Measurements from ENCODE around the gene MELK.

MELK gene

GRCh38 chr9:36576866-36577265 is 4.2 kb downstream of the MELK start:
- DNase-seq (ENCODE audit: low read depth, low spot score), result no peak
- peaks cover 3% of the 10 kb centered on the region for H3K4me1 ChIP-seq (ENCODE audit: insufficient read depth, insufficient read length)
- H3K9ac ChIP-seq (ENCODE audit: insufficient read length, low read depth), result no peak overlapping the region
- no peaks in the 10 kb centered on the region for H3K27me3 ChIP-seq (ENCODE audit: insufficient read depth, insufficient read length)
- H3K4me3 ChIP-seq (ENCODE audit: insufficient read length, low read depth), result no peak overlapping the region
- H3K36me3 ChIP-seq (ENCODE audit: insufficient read depth, insufficient read length, low read length), result peaks cover 42% of the 10 kb centered on the region
- no peaks in the 10 kb centered on the region for H3K9me3 ChIP-seq (ENCODE audit: insufficient read depth, low read length)
- no peak for TF ChIP-seq SUZ12 (IDR thresholded peaks at IDR 0.05; ENCODE audit: extremely low read depth, insufficient read depth, insufficient read length)
- no peak for TF ChIP-seq ZNF274 (IDR thresholded peaks at IDR 0.05; ENCODE audit: low read depth, low read length)
- TF ChIP-seq YY1 (IDR thresholded peaks at IDR 0.05; ENCODE audit: insufficient read depth, insufficient read length), result no peak

- Histone ChIP-seq H3K27me3 (ENCODE audit: insufficient read depth, insufficient read length) (no peaks in the 10 kb centered on the region), H3K36me3 (ENCODE audit: insufficient read depth, insufficient read length, low read length) (peaks cover 74% of the 10 kb centered on the region), H3K9ac (ENCODE audit: insufficient read length, low read depth) (no peak overlapping the region), H3K9me3 (ENCODE audit: insufficient read depth, low read length) (no peaks in the 10 kb centered on the region), H3K4me3 (ENCODE audit: insufficient read length, low read depth) (no peak overlapping the region), H3K4me1 (ENCODE audit: insufficient read depth, insufficient read length) (no peaks in the 10 kb centered on the region)
- DNase-seq (ENCODE audit: low read depth, low spot score), result no peak
- no peak for TF ChIP-seq ZNF274 (IDR thresholded peaks at IDR 0.05; ENCODE audit: low read depth, low read length)
- TF ChIP-seq SUZ12 (IDR thresholded peaks at IDR 0.05; ENCODE audit: extremely low read depth, insufficient read depth, insufficient read length), result no peak
- no peak for TF ChIP-seq YY1 (IDR thresholded peaks at IDR 0.05; ENCODE audit: insufficient read depth, insufficient read length)
Measured at GRCh38 chr9:36584620-36585460, 12.1 kb downstream of the MELK start.

- H3K4me1 ChIP-seq (ENCODE audit: insufficient read depth, insufficient read length), result peaks cover 2% of the 10 kb centered on the region
- no peaks in the 10 kb centered on the region for H3K27me3 ChIP-seq (ENCODE audit: insufficient read depth, insufficient read length)
- peaks cover 90% of the 10 kb centered on the region for H3K36me3 ChIP-seq (ENCODE audit: insufficient read depth, insufficient read length, low read length)
- no peaks in the 10 kb centered on the region for H3K9me3 ChIP-seq (ENCODE audit: insufficient read depth, low read length)
- no peak overlapping the region for H3K4me3 ChIP-seq (ENCODE audit: insufficient read length, low read depth)
- TF ChIP-seq SUZ12 (IDR thresholded peaks at IDR 0.05; ENCODE audit: extremely low read depth, insufficient read depth, insufficient read length), result no peak
- TF ChIP-seq YY1 (IDR thresholded peaks at IDR 0.05; ENCODE audit: insufficient read depth, insufficient read length), result no peak
- TF ChIP-seq ZNF274 (IDR thresholded peaks at IDR 0.05; ENCODE audit: low read depth, low read length), result no peak
- DNase-seq (ENCODE audit: low read depth, low spot score), result no peak
- no peak overlapping the region for H3K9ac ChIP-seq (ENCODE audit: insufficient read length, low read depth)
Measured at GRCh38 chr9:36590231-36590630, 17.5 kb downstream of the MELK start.

GRCh38 chr9:36592801-36593583 is 20.3 kb downstream of the MELK start:
- TF ChIP-seq ZNF274 (IDR thresholded peaks at IDR 0.05; ENCODE audit: low read depth, low read length), result no peak
- no peak for TF ChIP-seq SUZ12 (IDR thresholded peaks at IDR 0.05; ENCODE audit: extremely low read depth, insufficient read depth, insufficient read length)
- TF ChIP-seq YY1 (IDR thresholded peaks at IDR 0.05; ENCODE audit: insufficient read depth, insufficient read length), result no peak
- Histone ChIP-seq H3K9ac (ENCODE audit: insufficient read length, low read depth) (no peak overlapping the region), H3K9me3 (ENCODE audit: insufficient read depth, low read length) (no peaks in the 10 kb centered on the region), H3K27me3 (ENCODE audit: insufficient read depth, insufficient read length) (no peaks in the 10 kb centered on the region), H3K4me1 (ENCODE audit: insufficient read depth, insufficient read length) (peaks cover 2% of the 10 kb centered on the region), H3K4me3 (ENCODE audit: insufficient read length, low read depth) (no peak overlapping the region), H3K36me3 (ENCODE audit: insufficient read depth, insufficient read length, low read length) (peaks cover 86% of the 10 kb centered on the region)
- no peak for DNase-seq (ENCODE audit: low read depth, low spot score)

- no peaks in the 10 kb centered on the region for H3K27me3 ChIP-seq (ENCODE audit: insufficient read depth, insufficient read length)
- peaks cover 2% of the 10 kb centered on the region for H3K4me1 ChIP-seq (ENCODE audit: insufficient read depth, insufficient read length)
- H3K4me3 ChIP-seq (ENCODE audit: insufficient read length, low read depth), result no peak overlapping the region
- H3K36me3 ChIP-seq (ENCODE audit: insufficient read depth, insufficient read length, low read length), result peaks cover 87% of the 10 kb centered on the region
- no peak overlapping the region for H3K9ac ChIP-seq (ENCODE audit: insufficient read length, low read depth)
- DNase-seq (ENCODE audit: low read depth, low spot score), result no peak
- H3K9me3 ChIP-seq (ENCODE audit: insufficient read depth, low read length), result no peaks in the 10 kb centered on the region
- TF ChIP-seq ZNF274 (IDR thresholded peaks at IDR 0.05; ENCODE audit: low read depth, low read length) (no peak), YY1 (IDR thresholded peaks at IDR 0.05; ENCODE audit: insufficient read depth, insufficient read length) (no peak), SUZ12 (IDR thresholded peaks at IDR 0.05; ENCODE audit: extremely low read depth, insufficient read depth, insufficient read length) (no peak)
Measured at GRCh38 chr9:36594213-36594612, 21.5 kb downstream of the MELK start.

- TF ChIP-seq YY1 (IDR thresholded peaks at IDR 0.05; ENCODE audit: insufficient read depth, insufficient read length), result no peak
- TF ChIP-seq SUZ12 (IDR thresholded peaks at IDR 0.05; ENCODE audit: extremely low read depth, insufficient read depth, insufficient read length), result no peak
- TF ChIP-seq ZNF274 (IDR thresholded peaks at IDR 0.05; ENCODE audit: low read depth, low read length), result no peak
- H3K36me3 ChIP-seq (ENCODE audit: insufficient read depth, insufficient read length, low read length), result peaks cover 84% of the 10 kb centered on the region
Measured at GRCh38 chr9:36597412-36598178, 24.9 kb downstream of the MELK start.

More at GRCh38 chr9:36597412-36598178, 24.9 kb downstream of the MELK start:
- Histone ChIP-seq H3K4me1 (ENCODE audit: insufficient read depth, insufficient read length) (peaks cover 2% of the 10 kb centered on the region), H3K9ac (ENCODE audit: insufficient read length, low read depth) (no peak overlapping the region), H3K27me3 (ENCODE audit: insufficient read depth, insufficient read length) (no peaks in the 10 kb centered on the region), H3K4me3 (ENCODE audit: insufficient read length, low read depth) (no peak overlapping the region), H3K9me3 (ENCODE audit: insufficient read depth, low read length) (no peaks in the 10 kb centered on the region)
- peak; percentile 18 for DNase-seq (ENCODE audit: low read depth, low spot score)
